Heart right ventricle (tissue), 16 donors: ENCODE results near the gene ARID5B. TPM values are rescaled to one million over a fixed set of nuclear protein-coding genes. Genes with fewer than 3 reads are reported as not detected.

ENCODE experiments used
- ATAC-seq, 8 donors: fragments of 200-7000 bp; cut with Tn5 transposase; one replicate each; pipeline ENCODE4 v1.9.1; 2020; ENCODE audit warnings: mild to moderate bottlenecking in 8 of 8, moderate library complexity in 8 of 8, moderate number of reproducible peaks in 1 of 8
- DNase-seq, 2 donors: peaks; one replicate each; pipeline ENCODE4 v3.0.0-alpha.2; 2020
- H3K27ac ChIP-seq, 10 donors: fragments of 200-600 bp; sonication (generic) in 2 of 10; one replicate each; pipeline versions ENCODE4 v1.5.0 to v1.8.0; 2020 to 2022; ENCODE audit warnings: mild to moderate bottlenecking in 3 of 10
- H3K27me3 ChIP-seq, 7 donors: fragments of 200-600 bp; one replicate each; pipeline ENCODE4 v1.8.0; 2021 to 2022; ENCODE audit warnings: mild to moderate bottlenecking in 2 of 7
- H3K36me3 ChIP-seq, 9 donors: fragments of 200-600 bp; sonication (generic) in 1 of 9; one replicate each; pipeline versions ENCODE4 v1.5.0 to v1.8.0; 2020 to 2022; ENCODE audit warnings: mild to moderate bottlenecking in 2 of 9
- H3K4me1 ChIP-seq, 9 donors: fragments of 200-600 bp; sonication (generic) in 1 of 9; one replicate each; pipeline versions ENCODE4 v1.5.0 to v1.8.0; 2020 to 2022; ENCODE audit warnings: mild to moderate bottlenecking in 4 of 9
- H3K4me3 ChIP-seq, 10 donors: fragments of 200-600 bp; sonication (generic) in 2 of 10; one replicate each; pipeline versions ENCODE4 v1.5.0 to v1.8.0; 2020 to 2022; ENCODE audit warnings: mild to moderate bottlenecking in 7 of 10, moderate library complexity in 2 of 10
- H3K9me3 ChIP-seq, 11 donors: fragments of 200-600 bp in 10 of 11; sonication (generic) in 2 of 11; one replicate each; pipeline versions ENCODE4 v1.5.0 to v1.8.0; 2013 to 2022; ENCODE audit warnings: mild to moderate bottlenecking in 2 of 11, control low read depth in 1 of 11, moderate library complexity in 1 of 11
- CTCF ChIP-seq, 9 donors: fragments of 200-600 bp; sonication (generic) in 2 of 9; IDR thresholded peaks; one replicate each; pipeline versions ENCODE4 v1.5.0 to v1.8.0; 2021 to 2022; ENCODE audit warnings: antibody characterized with exemption in 9 of 9, mild to moderate bottlenecking in 5 of 9, moderate library complexity in 1 of 9
- WGBS, 2 donors: extraction: QIAGEN DNeasy Blood & Tissue Kit; methylation state at CpG; one replicate each; pipeline ENCODE4 v1.1.7; 2013; ENCODE audit warnings: inconsistent platforms in 1 of 2; 5-methylcytosine and 5-hydroxymethylcytosine counted together
- intact Hi-C, 10 donors: fragments of 100-400 bp; cut with DNase I; formaldehyde crosslinking; loops; one replicate each; pipeline versions ENCODE4 v1.11.1 to v1.14.2; 2022
- polyA plus RNA-seq, 2 donors: library from polyadenylated mRNA; stranded (reverse); fragments of 200-250 nt; gene quantifications; one replicate each; pipeline ENCODE4 v1.2.3, GENCODE V29; 2013
- total RNA-seq, 10 donors: library from RNA; stranded (reverse); fragmentation: NEBNext Ultra II Directional in 3 of 10; extraction: Animal tissue kit (Norgen Biotek cat#: 25700) in 3 of 10; gene quantifications; one replicate each; pipeline versions ENCODE4 v1.2.1 to v1.2.4, GENCODE V29; 2021 to 2023
- donor health status: Arrhythmogenic right ventricular cardiomyopathy.
- donor health status: ischemic (EF 13 %, LVEDD 7.1; RV severe dilation, severe dysfunction).
- donor health status: healthy with polysubstance abuse.
- donor health status: DM: no; HTN: yes; CAD: no.
- donor health status: DM: no; HTN: no; CAD: no.
- donor health status: ischemic (EF 25% LVEDD 6.9; RV normal size, moderate dysfunction).
- donor health status: ischemic (EF 25% LVEDD 5.7; RV mildly dilated, moderate dysfunction).
- donor health status: healthy.
- donor health status: DM: yes; HTN: yes; CAD: no.
- donor health status: Ischemic cardiomyopathy.
- donor health status: ischemic (EF 35%, LVEDD 5.7; RV mildly dilated, moderate dysfunction).
- donor health status: nonischemic (EF 11% LVEDD 7.7; RV severe dilation, severe dysfunction).
- donor health status: DM: yes; HTN: yes; CAD: no.
- donor health status: PGD.
- donor health status: ischemic (EF 29% LVEDD 5.4; RV normal size, mild dysfunction).
- donor health status: nonischemic (EF 23%, LVEDD 6.1; RV moderate dilation, normal function).

ARID5B gene
- total and polyA plus RNA-seq, 12 donors = 5.3 to 108 (median 25.5) TPM

DNA sequence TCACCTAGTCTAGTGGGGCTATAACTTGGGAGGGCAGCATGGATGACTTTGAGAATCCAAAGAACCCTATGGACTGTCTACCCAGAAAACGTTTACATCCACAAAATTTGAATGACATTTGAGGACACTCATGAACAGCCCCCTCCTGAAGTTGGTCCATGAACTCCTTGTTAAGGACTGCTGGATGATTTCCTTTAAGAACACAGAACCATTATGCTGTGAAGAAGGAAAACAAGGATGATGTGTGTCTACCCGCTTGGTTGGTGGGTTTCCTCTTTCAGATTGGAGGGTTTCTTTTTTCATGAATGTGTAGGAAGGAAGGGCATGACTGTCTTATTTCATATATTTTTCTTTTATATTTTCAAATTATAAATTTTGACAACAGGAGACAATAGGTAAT lies 58.3 kb downstream of the ARID5B start:
- peaks cover 0 to 6% (median 0%) of the 10 kb centered on the region in 9 donors for H3K36me3 ChIP-seq
- H3K27me3 ChIP-seq = no peaks in the 10 kb centered on the region
- no peak overlapping the region for H3K4me3 ChIP-seq
- intact Hi-C loops = loop anchor here in 1 of 10 donors (10.0 kb wide), 1 partner anchor 55 kb away; the partner anchor contains the start of gene ARID5B
- WGBS, 2 donors = 82 to 84% methylated on average over 2 of the region's 2 CpGs
- no peak for TF ChIP-seq CTCF (IDR thresholded peaks at IDR 0.05)
- DNase-seq (no peak), ATAC-seq (no peak)
- peaks cover 0 to 31% (median 8%) of the 10 kb centered on the region in 9 donors for H3K4me1 ChIP-seq
- H3K27ac ChIP-seq = no peak overlapping the region
- H3K9me3 ChIP-seq = no peaks in the 10 kb centered on the region

- intact Hi-C loops = loop anchor here in 1 of 10 donors (10.0 kb wide), 1 partner anchor 56 kb away; the partner anchor contains the start of gene ARID5B
- no peak for TF ChIP-seq CTCF (IDR thresholded peaks at IDR 0.05)
- H3K36me3 ChIP-seq = peaks cover 0 to 6% (median 0%) of the 10 kb centered on the region in 9 donors
- H3K4me1 ChIP-seq = peaks cover 0 to 38% (median 14%) of the 10 kb centered on the region in 9 donors
- no peak overlapping the region for H3K27ac ChIP-seq
- ATAC-seq (no peak), DNase-seq (no peak)
- H3K27me3 ChIP-seq = no peaks in the 10 kb centered on the region
- WGBS, 2 donors = 98 to 100% methylated on average over 2 of the region's 2 CpGs
- no peak overlapping the region for H3K4me3 ChIP-seq
- H3K9me3 ChIP-seq = no peaks in the 10 kb centered on the region
Measured at GRCh38 chr10:61960396-61961120, 59.1 kb downstream of the ARID5B start.

- Histone ChIP-seq H3K9me3 (peaks cover 0 to 7% (median 0%) of the 10 kb centered on the region in 11 donors), H3K36me3 (peaks cover 0 to under 1% (median 0%) of the 10 kb centered on the region in 9 donors), H3K4me3 (no peak overlapping the region), H3K27ac (peak overlapping the region in 1 of 10 donors; percentile 0), H3K27me3 (no peaks in the 10 kb centered on the region), H3K4me1 (peaks cover 0 to 44% (median 14%) of the 10 kb centered on the region in 9 donors)
- DNase-seq (no peak), ATAC-seq (no peak)
- TF ChIP-seq CTCF (IDR thresholded peaks at IDR 0.05) = no peak
- intact Hi-C loops = loop anchor here in 1 of 10 donors (10.0 kb wide), 1 partner anchor 56 kb away; the partner anchor contains the start of gene ARID5B
- 79 to 88% methylated on average over 8 of the region's 8 CpGs for WGBS, 2 donors
Measured at GRCh38 chr10:61961278-61961677, 59.8 kb downstream of the ARID5B start.

DNA sequence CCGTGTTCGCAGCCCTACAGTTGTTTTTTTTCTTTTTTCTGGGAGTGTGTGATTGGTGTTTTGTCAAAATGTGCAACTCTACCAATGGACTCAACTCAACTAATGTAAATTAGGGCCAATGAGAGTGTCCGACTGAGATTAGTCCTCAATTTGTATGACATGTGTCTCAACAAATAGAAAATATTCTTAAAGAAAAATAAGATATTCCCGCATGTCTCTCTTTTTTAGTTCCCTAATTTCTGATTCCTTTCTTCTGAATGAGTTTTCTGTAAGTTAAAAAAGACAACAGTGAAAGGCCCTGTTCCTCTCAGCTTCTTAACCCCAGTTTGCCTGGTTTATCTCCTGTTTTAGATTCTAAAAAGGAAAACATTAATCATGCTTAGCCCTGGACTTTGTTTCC lies 61.5 kb downstream of the ARID5B start:
- intact Hi-C loops = loop anchor here in 1 of 10 donors (10.0 kb wide), 1 partner anchor 58 kb away; the partner anchor contains the start of gene ARID5B
- H3K27ac ChIP-seq = no peak overlapping the region

More for the DNA sequence above, 61.5 kb downstream of the ARID5B start:
- Histone ChIP-seq H3K4me3 (no peak overlapping the region), H3K36me3 (no peaks in the 10 kb centered on the region), H3K9me3 (peaks cover 0 to 10% (median 0%) of the 10 kb centered on the region in 11 donors), H3K27me3 (no peaks in the 10 kb centered on the region), H3K4me1 (peaks cover 0 to 44% (median 14%) of the 10 kb centered on the region in 9 donors)
- ATAC-seq = no peak
- no peak for TF ChIP-seq CTCF (IDR thresholded peaks at IDR 0.05)
- DNase-seq = no peak
- WGBS, 2 donors = 95 to 96% methylated on average over 4 of the region's 4 CpGs
